DOHH2 (cell line): ENCODE results near the gene LEMD1.

Experiments used
- CTCF ChIP-seq: fragments of 200-600 bp; sonication (generic); IDR thresholded peaks from one replicate; pipeline ENCODE4 v1.5.1; 2014; ENCODE audit warnings: antibody characterized with exemption, mild to moderate bottlenecking, low read depth, low read length; ENCODE audit not compliant: poor library complexity, severe bottlenecking
- EZH2phosphoT487 ChIP-seq: fragments of 200-600 bp; sonication (generic); IDR thresholded peaks from 2 replicates; pipeline ENCODE4 v1.6.1; 2017; ENCODE audit warnings: borderline replicate concordance, mild to moderate bottlenecking, antibody characterized with exemption, low read length, moderate library complexity, mixed read lengths

GRCh38 chr1:205339197-205339702 lies 82.6 kb downstream of the LEMD1 start:
- no peak for TF ChIP-seq CTCF
- TF ChIP-seq EZH2phosphoT487, result no peak
